GM23248 (cell line): ENCODE data around the gene DAND5. TPM values are rescaled to one million over a fixed set of nuclear protein-coding genes. Genes with fewer than 3 reads are reported as not detected.

ENCODE experiments used
- DNase-seq: peaks from one replicate; pipeline ENCODE4 v3.0.0-alpha.2; 2015
- H2AFZ ChIP-seq: fragments of 200-600 bp; sonication (generic); 2 replicates; pipeline ENCODE4 v1.6.1; 2016; ENCODE audit warnings: antibody characterized with exemption
- H3F3A ChIP-seq: fragments of 200-600 bp; sonication (generic); 2 replicates; pipeline ENCODE4 v1.6.1; 2016; ENCODE audit warnings: mild to moderate bottlenecking, antibody characterized with exemption, mixed run types; ENCODE audit not compliant: insufficient read depth
- H3K27ac ChIP-seq: fragments of 200-600 bp; sonication (generic); 2 replicates; pipeline ENCODE4 v1.5.1; 2016; ENCODE audit warnings: mild to moderate bottlenecking
- H3K27me3 ChIP-seq: fragments of 200-600 bp; sonication (generic); replicated peaks from 2 replicates; pipeline ENCODE4 v1.6.1; 2016; ENCODE audit warnings: mild to moderate bottlenecking; ENCODE audit not compliant: insufficient read depth
- H3K36me3 ChIP-seq: fragments of 200-600 bp; sonication (generic); 2 replicates; pipeline ENCODE4 v1.6.1; 2016; ENCODE audit warnings: low read depth, mild to moderate bottlenecking
- H3K4me1 ChIP-seq: fragments of 200-600 bp; sonication (generic); 2 replicates; pipeline ENCODE4 v1.6.1; 2016; ENCODE audit warnings: mild to moderate bottlenecking; ENCODE audit not compliant: insufficient read depth
- H3K4me2 ChIP-seq: fragments of 200-600 bp; sonication (generic); one replicate; pipeline ENCODE4 v1.6.1; 2016; ENCODE audit warnings: mild to moderate bottlenecking; ENCODE audit not compliant: unreplicated experiment
- H3K4me3 ChIP-seq: fragments of 200-600 bp; sonication (generic); 2 replicates; pipeline ENCODE4 v1.5.1; 2016; ENCODE audit warnings: mild to moderate bottlenecking
- H3K79me2 ChIP-seq: fragments of 200-600 bp; sonication (generic); 2 replicates; pipeline ENCODE4 v1.6.1; 2016; ENCODE audit warnings: mild to moderate bottlenecking; ENCODE audit not compliant: insufficient read depth
- H3K9ac ChIP-seq: fragments of 200-600 bp; sonication (generic); 2 replicates; pipeline ENCODE4 v1.6.1; 2016; ENCODE audit warnings: mild to moderate bottlenecking
- H3K9me2 ChIP-seq: fragments of 200-600 bp; sonication (generic); 2 replicates; pipeline ENCODE4 v1.6.1; 2016; ENCODE audit warnings: mixed run types, mild to moderate bottlenecking, moderate library complexity; ENCODE audit not compliant: insufficient read depth
- H3K9me3 ChIP-seq: fragments of 200-600 bp; sonication (generic); one replicate; pipeline ENCODE4 v1.6.1; 2017; ENCODE audit warnings: low read depth
- H4K20me1 ChIP-seq: fragments of 200-600 bp; sonication (generic); 2 replicates; pipeline ENCODE4 v1.6.0; 2016; ENCODE audit not compliant: insufficient read depth
- EZH2 ChIP-seq: fragments of 200-600 bp; sonication (generic); IDR thresholded peaks from 2 replicates; pipeline ENCODE4 v1.6.1; 2018; ENCODE audit warnings: antibody characterized with exemption, mild to moderate bottlenecking; ENCODE audit not compliant: insufficient read depth, poor library complexity, severe bottlenecking
- EZH2phosphoT487 ChIP-seq: fragments of 200-600 bp; sonication (generic); IDR thresholded peaks from 2 replicates; pipeline ENCODE4 v1.6.1; 2018; ENCODE audit warnings: antibody characterized with exemption, moderate library complexity, mild to moderate bottlenecking, low read depth; ENCODE audit not compliant: insufficient read depth
- WGBS, 2 experiments: methylation state at CpG; one replicate each; pipeline ENCODE4 v1.1.6; 2015 to 2017; ENCODE audit warnings: low lambda C conversion rate in 2 of 2, low coverage in 1 of 2; ENCODE audit errors: missing lambda C conversion rate in 2 of 2; 5-methylcytosine and 5-hydroxymethylcytosine counted together
- in situ Hi-C: fragments of 300-500 bp; cut with MboI; formaldehyde crosslinking; loops from 2 replicates; pipeline ENCODE4 v1.15.0; 2020
- polyA plus RNA-seq: library from polyadenylated mRNA; unstranded; fragments of >200 nt; fragmentation: Nextera tagmentation; extraction: Ambion mirVana; gene quantifications from 2 replicates; pipeline ENCODE4 v1.2.1, GENCODE V29; 2016
- total RNA-seq: library from RNA; depleted of rRNA; stranded (reverse); fragments of >200 nt; shearing (Covaris generic); gene quantifications from 2 replicates; pipeline ENCODE4 v1.2.3, GENCODE V29; 2014

The DAND5 gene
- total and polyA plus RNA-seq, 2 experiments from 2014 or later = not detected

- peaks cover 50% of the 10 kb centered on the region for H3K79me2 ChIP-seq
- peaks cover 6% of the 10 kb centered on the region; the same call in 1 of the 2 replicates for H4K20me1 ChIP-seq
- peaks cover 24% of the 10 kb centered on the region for H3F3A ChIP-seq
- H3K27ac ChIP-seq = no peak overlapping the region
- H3K9ac ChIP-seq = no peak overlapping the region
- H3K4me3 ChIP-seq = no peak overlapping the region
- TF ChIP-seq EZH2 = no peak
- TF ChIP-seq EZH2phosphoT487 = no peak
- no peak overlapping the region for H2AFZ ChIP-seq
- H3K36me3 ChIP-seq = peaks cover 19% of the 10 kb centered on the region
- no peaks in the 10 kb centered on the region for H3K27me3 ChIP-seq
- WGBS, 2 experiments = 83 to 85% methylated on average over 7 of the region's 7 CpGs
- no peaks in the 10 kb centered on the region for H3K9me3 ChIP-seq
- no peak for DNase-seq
- no peak overlapping the region for H3K4me2 ChIP-seq
- no peaks in the 10 kb centered on the region for H3K9me2 ChIP-seq
- in situ Hi-C loops = no loop called here
- peaks cover 23% of the 10 kb centered on the region for H3K4me1 ChIP-seq
Observed at GRCh38 chr19:12936582-12936981, 32.8 kb upstream of the DAND5 start.

GRCh38 chr19:12937093-12937926 lies 32.1 kb upstream of the DAND5 start:
- peaks cover 50% of the 10 kb centered on the region for H3K79me2 ChIP-seq
- peaks cover 30% of the 10 kb centered on the region for H3F3A ChIP-seq
- no peaks in the 10 kb centered on the region for H3K9me3 ChIP-seq
- peak overlapping the region; percentile 97 for H3K9ac ChIP-seq
- 35% methylated on average over 22 to 23 of the region's 23 CpGs for WGBS, 2 experiments
- in situ Hi-C loops = no loop called here
- peaks cover 6% of the 10 kb centered on the region; the same call in 1 of the 2 replicates for H4K20me1 ChIP-seq
- no peak overlapping the region; the same call in 1 of the 2 replicates for H3K27ac ChIP-seq
- H3K36me3 ChIP-seq = peaks cover 24% of the 10 kb centered on the region
- no peak for TF ChIP-seq EZH2
- no peak for TF ChIP-seq EZH2phosphoT487
- DNase-seq = no peak
- H3K4me2 ChIP-seq = peak overlapping the region; percentile 77
- peak overlapping the region; percentile 73 for H3K4me3 ChIP-seq
- H3K9me2 ChIP-seq = no peaks in the 10 kb centered on the region
- no peaks in the 10 kb centered on the region for H3K27me3 ChIP-seq
- peaks cover 20% of the 10 kb centered on the region for H3K4me1 ChIP-seq
- peak overlapping the region; percentile 88 for H2AFZ ChIP-seq

DNA sequence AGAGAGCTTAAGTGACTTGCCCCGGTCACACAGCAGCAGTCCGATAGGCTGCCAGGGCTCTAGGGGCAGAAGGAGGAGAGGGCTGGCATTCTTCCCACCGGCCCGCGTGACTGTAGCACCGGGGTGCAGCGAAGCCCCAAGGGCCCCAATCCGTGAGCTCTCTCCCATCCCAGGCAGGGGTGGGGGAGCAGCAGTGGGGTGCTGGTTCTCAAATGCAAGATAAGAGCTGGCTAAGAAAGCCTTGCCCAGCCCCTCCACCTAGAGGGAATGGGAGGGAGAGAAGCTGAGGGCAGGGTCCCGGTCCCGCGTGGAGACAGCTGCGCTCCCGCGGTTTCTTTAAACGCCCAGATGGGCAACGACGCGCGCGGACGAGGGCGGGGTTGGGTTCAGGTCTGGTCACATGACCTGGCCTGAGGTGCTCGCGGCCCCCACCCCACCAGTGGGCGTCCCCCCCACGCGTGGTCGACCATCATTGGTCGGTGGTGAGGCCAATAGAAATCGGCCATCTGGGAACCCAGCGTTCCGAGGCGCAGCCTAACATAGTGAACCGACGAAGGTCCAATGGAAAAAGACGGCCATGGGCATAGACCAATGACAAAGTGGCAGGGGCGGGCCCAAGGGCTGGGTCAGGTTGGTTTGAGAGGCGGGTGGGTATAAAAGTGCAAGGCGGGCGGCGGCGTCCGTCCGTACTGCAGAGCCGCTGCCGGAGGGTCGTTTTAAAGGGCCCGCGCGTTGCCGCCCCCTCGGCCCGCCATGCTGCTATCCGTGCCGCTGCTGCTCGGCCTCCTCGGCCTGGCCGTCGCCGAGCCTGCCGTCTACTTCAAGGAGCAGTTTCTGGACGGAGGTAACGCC lies 31.2 kb upstream of the DAND5 start, which contains the start of gene CALR:
CALR (plus strand) TSS at position 683 of the 852 bp plus-strand sequence; CDS start at position 754, 71 bp downstream.
- no peaks in the 10 kb centered on the region for H3K9me2 ChIP-seq
- peak within 1 kb of the TSS; percentile 97 for H3K9ac ChIP-seq
- H3K4me1 ChIP-seq = peaks cover 17% of the 10 kb centered on the region
- H3K9me3 ChIP-seq = no peaks in the 10 kb centered on the region
- H4K20me1 ChIP-seq = 0 out of 2 replicates have a peak, but pooled peaks cover 6% of the 10 kb centered on the region
- H3K27ac ChIP-seq = peak within 1 kb of the TSS; percentile 81
- H3K27me3 ChIP-seq = no peaks in the 10 kb centered on the region
- 1 to 2% methylated on average over 53 to 63 of the region's 63 CpGs for WGBS, 2 experiments
- peak within 1 kb of the TSS; percentile 88 for H2AFZ ChIP-seq
- H3F3A ChIP-seq = peaks cover 37% of the 10 kb centered on the region
- peak within 1 kb of the TSS; percentile 90 for H3K4me3 ChIP-seq
- H3K79me2 ChIP-seq = peaks cover 50% of the 10 kb centered on the region
- in situ Hi-C loops = no loop called here
- DNase-seq = peak; percentile 100
- TF ChIP-seq EZH2 (no peak), EZH2phosphoT487 (no peak)
- peak within 1 kb of the TSS; percentile 92 for H3K4me2 ChIP-seq
- peaks cover 29% of the 10 kb centered on the region for H3K36me3 ChIP-seq
